Stimulated activated CD8-positive, alpha-beta memory T cell treated with anti-CD3 and anti-CD28 coated beads, Interleukin-7, amount 100 ng/mL, for 1 hour (primary cell): ENCODE data around the gene SRSF11.

Source experiments
- DNase-seq, 2 donors: peaks; one replicate each; pipeline ENCODE4 v3.0.0-alpha.2; 2020; ENCODE audit warnings: low read depth in 2 of 2

SRSF11 gene

GRCh38 chr1:70222716-70223235 lies 1.6 kb downstream of the SRSF11 start:
- no peak for DNase-seq

- no peak for DNase-seq
Observed at GRCh38 chr1:70224954-70225353, 3.8 kb downstream of the SRSF11 start.

- no peak for DNase-seq
Observed at GRCh38 chr1:70227439-70227838, 6.3 kb downstream of the SRSF11 start.

GRCh38 chr1:70228670-70229069 lies 7.5 kb downstream of the SRSF11 start:
- no peak for DNase-seq

- no peak for DNase-seq
Observed at GRCh38 chr1:70231475-70231874, 10.3 kb downstream of the SRSF11 start.

- no peak for DNase-seq
Observed at GRCh38 chr1:70234733-70235132, 13.6 kb downstream of the SRSF11 start.

GRCh38 chr1:70239940-70240339 lies 18.8 kb downstream of the SRSF11 start:
- DNase-seq, result no peak

GRCh38 chr1:70247122-70247521 lies 25.9 kb downstream of the SRSF11 start:
- DNase-seq, result no peak

- DNase-seq, result no peak
Observed at GRCh38 chr1:70247768-70248167, 26.6 kb downstream of the SRSF11 start.

GRCh38 chr1:70248729-70249128 lies 27.5 kb downstream of the SRSF11 start:
- no peak for DNase-seq

GRCh38 chr1:70256664-70257063 lies 35.5 kb downstream of the SRSF11 start:
- no peak for DNase-seq

- no peak for DNase-seq
Observed at GRCh38 chr1:70264839-70265238, 43.7 kb downstream of the SRSF11 start.

GRCh38 chr1:70265946-70266345 lies 44.8 kb downstream of the SRSF11 start:
- DNase-seq, result no peak

GRCh38 chr1:70277875-70278274 lies 56.7 kb downstream of the SRSF11 start:
- DNase-seq, result no peak

- DNase-seq, result no peak
Observed at GRCh38 chr1:70278710-70279109, 57.5 kb downstream of the SRSF11 start.

- DNase-seq, result no peak
Observed at GRCh38 chr1:70284366-70284765, 63.2 kb downstream of the SRSF11 start.

GRCh38 chr1:70286453-70286852 lies 65.3 kb downstream of the SRSF11 start:
- DNase-seq, result no peak

- DNase-seq, result no peak
Observed at GRCh38 chr1:70288166-70288565, 67.0 kb downstream of the SRSF11 start.

- no peak for DNase-seq
Observed at GRCh38 chr1:70290218-70290617, 69.0 kb downstream of the SRSF11 start.

GRCh38 chr1:70293186-70293843 lies 72.1 kb downstream of the SRSF11 start:
- DNase-seq, result no peak

- no peak for DNase-seq
Observed at GRCh38 chr1:70295749-70296148, 74.6 kb downstream of the SRSF11 start.

GRCh38 chr1:70299472-70299871 lies 78.3 kb downstream of the SRSF11 start:
- no peak for DNase-seq
